Measurements from ENCODE around the gene USB1.

The USB1 gene

DNA sequence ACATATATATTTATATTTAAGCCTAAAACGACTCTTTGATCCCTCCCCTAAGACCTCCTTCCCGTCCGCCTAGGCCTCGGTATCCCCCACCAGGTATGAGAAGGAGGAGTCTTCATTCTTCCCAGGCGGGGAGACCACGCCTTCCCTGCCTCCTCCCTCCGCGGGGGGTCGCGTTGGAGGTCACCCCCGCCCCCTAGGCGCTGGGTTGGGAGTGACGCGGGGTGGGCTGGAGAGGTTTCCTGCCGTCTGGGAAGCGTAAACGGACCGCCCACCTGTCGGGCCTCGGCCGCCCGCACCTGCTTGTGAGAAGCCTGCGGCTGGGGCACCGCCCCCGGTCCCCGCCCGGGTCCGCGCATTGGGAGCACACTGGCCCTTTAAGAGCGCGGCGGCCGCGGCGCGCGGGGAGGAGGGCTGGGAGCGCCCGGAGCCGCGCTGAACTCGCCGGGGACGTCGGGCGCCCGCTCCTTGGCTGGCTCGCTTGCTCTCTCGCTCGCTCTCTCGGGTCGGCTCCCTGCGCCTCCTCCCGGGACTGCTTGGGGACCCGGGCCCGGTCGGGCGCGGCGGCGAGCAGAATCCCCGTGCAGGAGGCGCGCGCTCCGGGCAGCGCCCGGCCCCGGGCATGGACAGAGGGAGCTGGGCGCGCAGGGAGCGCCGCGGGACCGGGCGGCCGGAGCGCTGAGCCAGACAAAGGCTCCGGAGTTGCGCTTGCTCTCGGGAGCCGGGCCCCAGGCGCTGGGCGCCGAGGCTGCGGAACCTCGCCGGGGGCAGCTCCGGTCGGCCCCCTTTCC is 24.3 kb downstream of the USB1 start, which contains the start of gene MMP15 (continued):
- TF ChIP-seq, protein P1, sequence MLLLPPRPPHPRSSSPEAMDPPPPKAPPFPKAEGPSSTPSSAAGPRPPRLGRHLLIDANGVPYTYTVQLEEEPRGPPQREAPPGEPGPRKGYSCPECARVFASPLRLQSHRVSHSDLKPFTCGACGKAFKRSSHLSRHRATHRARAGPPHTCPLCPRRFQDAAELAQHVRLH (tag by site-specific recombination; IDR thresholded peaks at IDR 0.05), result peak; percentile 34; the same call in 1 of the 2 replicates
- no peak for TF ChIP-seq ZNF114 (tag by site-specific recombination; IDR thresholded peaks at IDR 0.05)
- TF ChIP-seq ZEB2 (tag by site-specific recombination; IDR thresholded peaks at IDR 0.05), result peak; percentile 75
- peak; percentile 95 for TF ChIP-seq KLF1 (tag by site-specific recombination; IDR thresholded peaks at IDR 0.05)
- TF ChIP-seq, protein P2, sequence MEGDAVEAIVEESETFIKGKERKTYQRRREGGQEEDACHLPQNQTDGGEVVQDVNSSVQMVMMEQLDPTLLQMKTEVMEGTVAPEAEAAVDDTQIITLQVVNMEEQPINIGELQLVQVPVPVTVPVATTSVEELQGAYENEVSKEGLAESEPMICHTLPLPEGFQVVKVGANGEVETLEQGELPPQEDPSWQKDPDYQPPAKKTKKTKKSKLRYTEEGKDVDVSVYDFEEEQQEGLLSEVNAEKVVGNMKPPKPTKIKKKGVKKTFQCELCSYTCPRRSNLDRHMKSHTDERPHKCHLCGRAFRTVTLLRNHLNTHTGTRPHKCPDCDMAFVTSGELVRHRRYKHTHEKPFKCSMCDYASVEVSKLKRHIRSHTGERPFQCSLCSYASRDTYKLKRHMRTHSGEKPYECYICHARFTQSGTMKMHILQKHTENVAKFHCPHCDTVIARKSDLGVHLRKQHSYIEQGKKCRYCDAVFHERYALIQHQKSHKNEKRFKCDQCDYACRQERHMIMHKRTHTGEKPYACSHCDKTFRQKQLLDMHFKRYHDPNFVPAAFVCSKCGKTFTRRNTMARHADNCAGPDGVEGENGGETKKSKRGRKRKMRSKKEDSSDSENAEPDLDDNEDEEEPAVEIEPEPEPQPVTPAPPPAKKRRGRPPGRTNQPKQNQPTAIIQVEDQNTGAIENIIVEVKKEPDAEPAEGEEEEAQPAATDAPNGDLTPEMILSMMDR (tag by site-specific recombination; IDR thresholded peaks at IDR 0.05), result peak; percentile 14; the same call in 1 of the 2 replicates
- TF ChIP-seq, protein P3, sequence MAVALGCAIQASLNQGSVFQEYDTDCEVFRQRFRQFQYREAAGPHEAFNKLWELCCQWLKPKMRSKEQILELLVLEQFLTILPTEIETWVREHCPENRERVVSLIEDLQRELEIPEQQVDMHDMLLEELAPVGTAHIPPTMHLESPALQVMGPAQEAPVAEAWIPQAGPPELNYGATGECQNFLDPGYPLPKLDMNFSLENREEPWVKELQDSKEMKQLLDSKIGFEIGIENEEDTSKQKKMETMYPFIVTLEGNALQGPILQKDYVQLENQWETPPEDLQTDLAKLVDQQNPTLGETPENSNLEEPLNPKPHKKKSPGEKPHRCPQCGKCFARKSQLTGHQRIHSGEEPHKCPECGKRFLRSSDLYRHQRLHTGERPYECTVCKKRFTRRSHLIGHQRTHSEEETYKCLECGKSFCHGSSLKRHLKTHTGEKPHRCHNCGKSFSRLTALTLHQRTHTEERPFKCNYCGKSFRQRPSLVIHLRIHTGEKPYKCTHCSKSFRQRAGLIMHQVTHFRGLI (tag by site-specific recombination; IDR thresholded peaks at IDR 0.05), result peak; percentile 70; the same call in 1 of the 2 replicates
- TF ChIP-seq ZNF571 (tag by site-specific recombination; IDR thresholded peaks at IDR 0.05), result no peak

DNA sequence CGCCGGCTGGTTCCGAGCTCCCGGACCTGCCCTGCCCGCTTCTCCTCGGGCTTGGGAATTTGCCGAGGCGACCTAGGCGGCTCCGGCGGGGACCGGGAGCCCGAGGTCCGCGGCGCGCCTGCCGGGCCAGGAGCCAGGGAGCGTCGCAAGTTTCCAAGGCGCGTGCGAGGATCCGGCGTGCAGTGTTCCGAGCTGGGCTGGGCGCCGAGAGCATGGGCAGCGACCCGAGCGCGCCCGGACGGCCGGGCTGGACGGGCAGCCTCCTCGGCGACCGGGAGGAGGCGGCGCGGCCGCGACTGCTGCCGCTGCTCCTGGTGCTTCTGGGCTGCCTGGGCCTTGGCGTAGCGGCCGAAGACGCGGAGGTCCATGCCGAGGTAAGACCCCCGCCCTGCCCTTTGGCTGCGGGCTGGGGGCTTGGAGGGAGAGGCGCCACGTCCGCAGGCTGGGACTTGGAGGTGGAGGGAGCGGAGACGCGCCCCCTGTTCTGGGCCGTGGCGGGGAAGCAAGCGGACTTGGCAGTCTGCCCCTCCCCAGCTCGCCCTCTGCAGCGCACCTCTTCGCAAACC is 25.0 kb downstream of the USB1 start:
- Histone ChIP-seq H3K27ac (ENCODE audit: extremely low read depth, low read depth, low read length) (peak overlapping the region; percentile 68; the same call in 1 of the 2 replicates), H3K36me3 (ENCODE audit: control insufficient read depth in 2 of 2, insufficient read depth in 1 of 2, low read length in 2 of 2) (peaks cover 0 to 3% of the 10 kb centered on the region in 2 experiments; a peak in 1 of 3 replicates), H3K4me3 (ENCODE audit: low read depth, low read length) (peak overlapping the region; percentile 63), H3K4me1 (ENCODE audit: control insufficient read depth, insufficient read depth, low read length) (peaks cover 16% of the 10 kb centered on the region), H3K9me3 (ENCODE audit: control insufficient read depth, insufficient read depth, low read depth, low read length) (no peaks in the 10 kb centered on the region)
- POLR2A ChIA-PET, result interaction anchor here (1.6 to 7.9 kb wide), 2 partner anchors 96 to 103 kb away, joined by 10 to 51 read pairs; partner anchors contain the start of gene CFAP20
- CTCF ChIA-PET, result interaction anchor here (0.7 to 1.0 kb wide), 4 partner anchors 87 to 103 kb away, joined by 3 to 5 read pairs (median 3); partner anchors contain the start of gene CFAP20
- TF ChIP-seq ZNF211 (tag by site-specific recombination; IDR thresholded peaks at IDR 0.05; ENCODE audit: low read depth) (no peak), ZNF19 (tag by site-specific recombination; IDR thresholded peaks at IDR 0.05; ENCODE audit: low read depth) (no peak), ZNF48 (tag by site-specific recombination; IDR thresholded peaks at IDR 0.05) (no peak), HOXA7 (CRISPR knock-in tag; IDR thresholded peaks at IDR 0.05; ENCODE audit: borderline replicate concordance) (no peak), PRDM1 (tag by site-specific recombination; IDR thresholded peaks at IDR 0.05) (no peak), ZBTB17 (tag by site-specific recombination; IDR thresholded peaks at IDR 0.05) (0 out of 2 replicates have a peak, but pooled peaks have one; percentile 11), ZFP41 (tag by site-specific recombination; IDR thresholded peaks at IDR 0.05; ENCODE audit: borderline replicate concordance) (no peak), ZNF423 (tag by site-specific recombination; IDR thresholded peaks at IDR 0.05) (no peak), ZNF785 (tag by site-specific recombination; IDR thresholded peaks at IDR 0.05) (no peak), ZNF610 (tag by site-specific recombination; IDR thresholded peaks at IDR 0.05; ENCODE audit: borderline replicate concordance) (no peak), KLF8 (tag by site-specific recombination; IDR thresholded peaks at IDR 0.05) (no peak), ZBTB7A (tag by site-specific recombination; IDR thresholded peaks at IDR 0.05; ENCODE audit: low read depth) (peak; percentile 75; the same call in 1 of the 2 replicates), ZNF416 (tag by site-specific recombination; IDR thresholded peaks at IDR 0.05) (no peak), ZNF623 (tag by site-specific recombination; IDR thresholded peaks at IDR 0.05) (no peak), ZNF792 (tag by site-specific recombination; IDR thresholded peaks at IDR 0.05) (no peak)
- TF ChIP-seq, protein P4, sequence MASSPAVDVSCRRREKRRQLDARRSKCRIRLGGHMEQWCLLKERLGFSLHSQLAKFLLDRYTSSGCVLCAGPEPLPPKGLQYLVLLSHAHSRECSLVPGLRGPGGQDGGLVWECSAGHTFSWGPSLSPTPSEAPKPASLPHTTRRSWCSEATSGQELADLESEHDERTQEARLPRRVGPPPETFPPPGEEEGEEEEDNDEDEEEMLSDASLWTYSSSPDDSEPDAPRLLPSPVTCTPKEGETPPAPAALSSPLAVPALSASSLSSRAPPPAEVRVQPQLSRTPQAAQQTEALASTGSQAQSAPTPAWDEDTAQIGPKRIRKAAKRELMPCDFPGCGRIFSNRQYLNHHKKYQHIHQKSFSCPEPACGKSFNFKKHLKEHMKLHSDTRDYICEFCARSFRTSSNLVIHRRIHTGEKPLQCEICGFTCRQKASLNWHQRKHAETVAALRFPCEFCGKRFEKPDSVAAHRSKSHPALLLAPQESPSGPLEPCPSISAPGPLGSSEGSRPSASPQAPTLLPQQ (tag by site-specific recombination; IDR thresholded peaks at IDR 0.05), result 0 out of 2 replicates have a peak, but pooled peaks have one; percentile 18
- TF ChIP-seq, protein P5, sequence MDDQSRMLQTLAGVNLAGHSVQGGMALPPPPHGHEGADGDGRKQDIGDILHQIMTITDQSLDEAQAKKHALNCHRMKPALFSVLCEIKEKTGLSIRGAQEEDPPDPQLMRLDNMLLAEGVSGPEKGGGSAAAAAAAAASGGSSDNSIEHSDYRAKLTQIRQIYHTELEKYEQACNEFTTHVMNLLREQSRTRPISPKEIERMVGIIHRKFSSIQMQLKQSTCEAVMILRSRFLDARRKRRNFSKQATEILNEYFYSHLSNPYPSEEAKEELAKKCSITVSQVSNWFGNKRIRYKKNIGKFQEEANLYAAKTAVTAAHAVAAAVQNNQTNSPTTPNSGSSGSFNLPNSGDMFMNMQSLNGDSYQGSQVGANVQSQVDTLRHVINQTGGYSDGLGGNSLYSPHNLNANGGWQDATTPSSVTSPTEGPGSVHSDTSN (CRISPR knock-in tag; IDR thresholded peaks at IDR 0.05), result 0 out of 2 replicates have a peak, but pooled peaks have one; percentile 40
- TF ChIP-seq, protein P6, sequence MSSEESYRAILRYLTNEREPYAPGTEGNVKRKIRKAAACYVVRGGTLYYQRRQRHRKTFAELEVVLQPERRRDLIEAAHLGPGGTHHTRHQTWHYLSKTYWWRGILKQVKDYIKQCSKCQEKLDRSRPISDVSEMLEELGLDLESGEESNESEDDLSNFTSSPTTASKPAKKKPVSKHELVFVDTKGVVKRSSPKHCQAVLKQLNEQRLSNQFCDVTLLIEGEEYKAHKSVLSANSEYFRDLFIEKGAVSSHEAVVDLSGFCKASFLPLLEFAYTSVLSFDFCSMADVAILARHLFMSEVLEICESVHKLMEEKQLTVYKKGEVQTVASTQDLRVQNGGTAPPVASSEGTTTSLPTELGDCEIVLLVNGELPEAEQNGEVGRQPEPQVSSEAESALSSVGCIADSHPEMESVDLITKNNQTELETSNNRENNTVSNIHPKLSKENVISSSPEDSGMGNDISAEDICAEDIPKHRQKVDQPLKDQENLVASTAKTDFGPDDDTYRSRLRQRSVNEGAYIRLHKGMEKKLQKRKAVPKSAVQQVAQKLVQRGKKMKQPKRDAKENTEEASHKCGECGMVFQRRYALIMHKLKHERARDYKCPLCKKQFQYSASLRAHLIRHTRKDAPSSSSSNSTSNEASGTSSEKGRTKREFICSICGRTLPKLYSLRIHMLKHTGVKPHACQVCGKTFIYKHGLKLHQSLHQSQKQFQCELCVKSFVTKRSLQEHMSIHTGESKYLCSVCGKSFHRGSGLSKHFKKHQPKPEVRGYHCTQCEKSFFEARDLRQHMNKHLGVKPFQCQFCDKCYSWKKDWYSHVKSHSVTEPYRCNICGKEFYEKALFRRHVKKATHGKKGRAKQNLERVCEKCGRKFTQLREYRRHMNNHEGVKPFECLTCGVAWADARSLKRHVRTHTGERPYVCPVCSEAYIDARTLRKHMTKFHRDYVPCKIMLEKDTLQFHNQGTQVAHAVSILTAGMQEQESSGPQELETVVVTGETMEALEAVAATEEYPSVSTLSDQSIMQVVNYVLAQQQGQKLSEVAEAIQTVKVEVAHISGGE (tag by site-specific recombination; conservative IDR thresholded peaks at IDR 0.05; ENCODE audit: low read depth), result peak; percentile 12; the same call in 1 of the 2 replicates

Data from HEK293 (cell line).